Fibroblast of the aortic adventitia (primary cell): ENCODE data around the gene CSNK2B. TPM values are rescaled to one million over a fixed set of nuclear protein-coding genes. Genes with fewer than 3 reads are reported as not detected.
A peak's percentile ranks its signal among the peaks of the same experiment; 100 is the strongest.

Experiments used
- small RNA-seq: library from RNA; depleted of rRNA; stranded (forward); fragments of <200 nt; gene quantifications from one replicate; pipeline ENCODE3, GENCODE V24; 2012
- total RNA-seq: library from RNA; depleted of rRNA; stranded (reverse); fragments of >200 nt; gene quantifications from 2 replicates; pipeline ENCODE4 v1.2.3, GENCODE V29; 2012; ENCODE audit warnings: low replicate concordance

The CSNK2B gene
- total RNA-seq, 1 donor = 214 TPM

Small RNA genes lying within 50 kb of the gene (small RNA-seq; reads per million reads assigned to genes)
- not detected for gene LY6G6D
- gene MIR4646 = not detected
- gene MIR6832 = 0.25 reads per million
- gene RF00019 = not detected
- gene SNORA38 = 114 reads per million, percentile 98 among the genes with 10 or more reads in this experiment

Other genes starting within 250 kb of the CSNK2B start
- 3.4 and 16.6 TPM in 2 replicates for gene MICB, start 167.9 kb upstream of the CSNK2B start, total RNA-seq
- gene MCCD1, start 137.1 kb upstream of the CSNK2B start, total RNA-seq = not detected in 2 replicates
- gene DDX39B, start 124.1 kb upstream of the CSNK2B start, total RNA-seq = 197 and 290 TPM in 2 replicates
- 3.8 and 6.7 TPM in 2 replicates for gene ATP6V1G2, start 119.5 kb upstream of the CSNK2B start, total RNA-seq
- 20.0 and 48.7 TPM in 2 replicates for gene NFKBIL1, start 118.5 kb upstream of the CSNK2B start, total RNA-seq
- gene LTA, start 93.8 kb upstream of the CSNK2B start, total RNA-seq = not detected in 2 replicates
- not detected in 2 replicates for gene TNF, start 90.5 kb upstream of the CSNK2B start, total RNA-seq
- not detected in 2 replicates for gene LTB, start 83.7 kb upstream of the CSNK2B start, total RNA-seq
- not detected in 2 replicates for gene LST1, start 79.8 kb upstream of the CSNK2B start, total RNA-seq
- gene NCR3, start 73.1 kb upstream of the CSNK2B start, total RNA-seq = not detected in 2 replicates
- gene AIF1, start 50.8 kb upstream of the CSNK2B start, total RNA-seq = not detected in 2 replicates
- gene PRRC2A, start 45.4 kb upstream of the CSNK2B start, total RNA-seq = 24.0 and 68.0 TPM in 2 replicates
- 109 and 161 TPM in 2 replicates for gene BAG6, start 13.4 kb upstream of the CSNK2B start, total RNA-seq
- gene APOM, start 10.2 kb upstream of the CSNK2B start, total RNA-seq = 2.0 TPM in 1 of 2 replicates, not detected in the other
- gene C6orf47, start 5.3 kb upstream of the CSNK2B start, total RNA-seq = 18.4 and 26.3 TPM in 2 replicates
- 19.9 and 69.8 TPM in 2 replicates for gene GPANK1, start 1.1 kb upstream of the CSNK2B start, total RNA-seq
- 2.8 and 4.5 TPM in 2 replicates for gene LY6G5B, start 3.9 kb downstream of the CSNK2B start, total RNA-seq
- gene LY6G5C, start 15.0 kb downstream of the CSNK2B start, total RNA-seq = 1.1 TPM in 1 of 2 replicates, not detected in the other
- gene ABHD16A, start 37.2 kb downstream of the CSNK2B start, total RNA-seq = 23.5 and 27.1 TPM in 2 replicates
- gene LY6G6F, start 40.8 kb downstream of the CSNK2B start, total RNA-seq = not detected in 2 replicates
- gene LY6G6D, start 49.3 kb downstream of the CSNK2B start, total RNA-seq = not detected in 2 replicates
- not detected in 2 replicates for gene LY6G6C, start 55.7 kb downstream of the CSNK2B start, total RNA-seq
- gene MPIG6B, start 57.3 kb downstream of the CSNK2B start, total RNA-seq = not detected in 2 replicates
- gene DDAH2, start 63.2 kb downstream of the CSNK2B start, total RNA-seq = 70.5 and 223 TPM in 2 replicates
- 174 and 576 TPM in 2 replicates for gene CLIC1, start 70.5 kb downstream of the CSNK2B start, total RNA-seq
- gene MSH5, start 73.9 kb downstream of the CSNK2B start, total RNA-seq = 3.1 and 23.0 TPM in 2 replicates
- 0.90 and 6.2 TPM in 2 replicates for gene SAPCD1, start 96.6 kb downstream of the CSNK2B start, total RNA-seq
- 0.36 and 0.90 TPM in 2 replicates for gene VWA7, start 111.2 kb downstream of the CSNK2B start, total RNA-seq
- 19.6 and 68.8 TPM in 2 replicates for gene VARS1, start 129.7 kb downstream of the CSNK2B start, total RNA-seq
- gene LSM2, start 140.9 kb downstream of the CSNK2B start, total RNA-seq = 49.5 and 88.3 TPM in 2 replicates
- gene HSPA1L, start 149.2 kb downstream of the CSNK2B start, total RNA-seq = 1.4 and 2.4 TPM in 2 replicates
- gene HSPA1A, start 149.5 kb downstream of the CSNK2B start, total RNA-seq = 52.8 and 76.9 TPM in 2 replicates
- 62.0 and 112 TPM in 2 replicates for gene HSPA1B, start 161.7 kb downstream of the CSNK2B start, total RNA-seq
- gene NEU1, start 196.7 kb downstream of the CSNK2B start, total RNA-seq = 35.8 and 48.2 TPM in 2 replicates
- 0.27 TPM in 1 of 2 replicates, not detected in the other for gene SLC44A4, start 212.9 kb downstream of the CSNK2B start, total RNA-seq
- 37.9 and 62.0 TPM in 2 replicates for gene EHMT2, start 231.6 kb downstream of the CSNK2B start, total RNA-seq
- gene ZBTB12, start 236.0 kb downstream of the CSNK2B start, total RNA-seq = 3.3 and 3.8 TPM in 2 replicates